Measurements from ENCODE around the gene PIP4P1. TPM values are rescaled to one million over a fixed set of nuclear protein-coding genes. Genes with fewer than 3 reads are reported as not detected.

Gene PIP4P1
- total and polyA plus RNA-seq, 10 of the 15 experiments (the other 5 are each of a cell fraction or from before 2014, with no cell fraction given), result 19.1 to 47.4 (median 39.7) TPM

DNA sequence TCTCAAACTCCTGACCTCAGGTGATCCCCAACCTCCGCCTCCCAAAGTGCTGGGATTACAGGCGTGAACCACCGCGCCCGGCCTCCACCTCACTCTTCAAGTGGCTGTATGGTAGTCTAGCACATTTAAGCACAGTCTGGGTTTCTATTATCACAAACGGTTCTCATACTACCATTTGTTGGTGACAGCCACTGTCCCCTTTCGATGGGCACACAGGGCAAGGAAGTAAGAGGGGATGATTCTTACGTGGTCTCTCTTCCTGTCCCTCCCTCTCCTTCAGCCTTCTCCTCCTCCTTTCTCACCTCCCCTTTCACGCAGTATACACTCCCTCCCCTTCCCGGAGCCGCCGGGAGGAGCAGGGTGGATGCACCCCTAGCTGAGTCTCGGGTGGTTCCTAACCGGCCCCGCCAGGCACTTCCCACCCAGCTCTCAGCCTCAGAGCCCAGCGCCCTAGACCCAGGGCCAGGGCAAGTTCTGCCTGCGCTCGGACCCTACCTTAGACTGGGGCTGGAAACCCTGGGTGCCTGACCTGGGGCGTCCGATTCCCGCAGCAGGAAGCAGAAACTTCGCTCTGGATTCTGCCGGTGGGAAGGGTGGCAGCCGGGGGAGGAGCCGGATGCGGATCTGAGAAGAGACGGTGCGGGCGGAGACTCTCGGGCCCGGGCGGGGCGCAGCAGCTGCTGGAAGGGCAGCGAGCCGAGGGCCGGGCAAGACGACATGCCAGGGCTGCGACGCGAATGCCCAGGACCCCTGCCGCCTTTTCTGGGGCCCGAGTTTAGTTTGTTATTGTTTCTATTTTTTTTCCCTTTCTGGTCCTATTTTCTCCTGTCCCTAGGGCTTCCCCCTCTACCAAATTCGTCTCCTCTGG is 48.1 kb downstream of the PIP4P1 start, which contains the start of gene TEP1 (continued):
- TF ChIP-seq, protein P1, sequence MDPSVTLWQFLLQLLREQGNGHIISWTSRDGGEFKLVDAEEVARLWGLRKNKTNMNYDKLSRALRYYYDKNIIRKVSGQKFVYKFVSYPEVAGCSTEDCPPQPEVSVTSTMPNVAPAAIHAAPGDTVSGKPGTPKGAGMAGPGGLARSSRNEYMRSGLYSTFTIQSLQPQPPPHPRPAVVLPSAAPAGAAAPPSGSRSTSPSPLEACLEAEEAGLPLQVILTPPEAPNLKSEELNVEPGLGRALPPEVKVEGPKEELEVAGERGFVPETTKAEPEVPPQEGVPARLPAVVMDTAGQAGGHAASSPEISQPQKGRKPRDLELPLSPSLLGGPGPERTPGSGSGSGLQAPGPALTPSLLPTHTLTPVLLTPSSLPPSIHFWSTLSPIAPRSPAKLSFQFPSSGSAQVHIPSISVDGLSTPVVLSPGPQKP (IDR thresholded peaks at IDR 0.05; ENCODE audit: low read depth, low read length), result 0 out of 2 replicates have a peak, but pooled peaks have one; percentile 24
- TF ChIP-seq HDAC2 (IDR thresholded peaks at IDR 0.05) (no peak), CHD1 (IDR thresholded peaks at IDR 0.05; ENCODE audit: low read depth, low read length) (no peak), MEF2A (IDR thresholded peaks at IDR 0.05; ENCODE audit: insufficient read depth, low read depth, low read length) (no peak), MEF2B (IDR thresholded peaks at IDR 0.05; ENCODE audit: partially characterized antibody, poor library complexity, severe bottlenecking) (no peak), POLR2A (IDR thresholded peaks at IDR 0.05; ENCODE audit: low read depth, low read length) (peak; percentile 71), SIN3A (IDR thresholded peaks at IDR 0.05; ENCODE audit: low read depth, low read length) (no peak; the same call in none of the 2 replicates), CBX3 (IDR thresholded peaks at IDR 0.05; ENCODE audit: borderline replicate concordance, low read depth) (no peak), POU2F2 (IDR thresholded peaks at IDR 0.05; ENCODE audit: borderline replicate concordance, low read depth, low read length) (no peak), CHD2 (IDR thresholded peaks at IDR 0.05; ENCODE audit: borderline replicate concordance, low read depth, low read length) (no peak), POLR2AphosphoS2 (IDR thresholded peaks at IDR 0.05; ENCODE audit: low read depth, low read length) (no peak), ZNF207 (IDR thresholded peaks at IDR 0.05; ENCODE audit: borderline replicate concordance) (no peak), EGR1 (IDR thresholded peaks at IDR 0.05; ENCODE audit: borderline replicate concordance in 1 of 2, low read depth in 2 of 2, low read length in 2 of 2) (0 out of 3 replicates have a peak, but pooled peaks of 1 of the 2 experiments have one; percentile 38), IKZF2 (IDR thresholded peaks at IDR 0.05) (peak; percentile 84 to 86), ZNF622 (IDR thresholded peaks at IDR 0.05) (no peak), ESRRA (IDR thresholded peaks at IDR 0.05; ENCODE audit: low read length) (0 out of 2 replicates have a peak, but pooled peaks have one; percentile 18), TBL1XR1 (IDR thresholded peaks at IDR 0.05; ENCODE audit: low read depth, low read length) (no peak; the same call in 1 of the 2 replicates), EED (IDR thresholded peaks at IDR 0.05; ENCODE audit: low read depth) (peak; percentile 69), FOXK2 (IDR thresholded peaks at IDR 0.05) (no peak), PAX5 (IDR thresholded peaks at IDR 0.05; ENCODE audit: borderline replicate concordance, low read depth, low read length) (no peak), KDM1A (IDR thresholded peaks at IDR 0.05; ENCODE audit: borderline replicate concordance) (no peak), SMAD1 (IDR thresholded peaks at IDR 0.05; ENCODE audit: low read depth, partially characterized antibody) (no peak), MYB (IDR thresholded peaks at IDR 0.05; ENCODE audit: borderline replicate concordance, low read depth, low read length) (no peak), RB1 (IDR thresholded peaks at IDR 0.05; ENCODE audit: borderline replicate concordance) (no peak), EZH2 (IDR thresholded peaks at IDR 0.05; ENCODE audit: borderline replicate concordance, control insufficient read depth, low read depth, low read length) (no peak), RAD51 (IDR thresholded peaks at IDR 0.05) (no peak), TARDBP (IDR thresholded peaks at IDR 0.05; ENCODE audit: borderline replicate concordance) (no peak), TCF12 (IDR thresholded peaks at IDR 0.05; ENCODE audit: low read depth, low read length) (peak; percentile 88; the same call in 1 of the 2 replicates), SREBF1 (IDR thresholded peaks at IDR 0.05; ENCODE audit: low read length) (no peak)
- TF ChIP-seq, protein P2, sequence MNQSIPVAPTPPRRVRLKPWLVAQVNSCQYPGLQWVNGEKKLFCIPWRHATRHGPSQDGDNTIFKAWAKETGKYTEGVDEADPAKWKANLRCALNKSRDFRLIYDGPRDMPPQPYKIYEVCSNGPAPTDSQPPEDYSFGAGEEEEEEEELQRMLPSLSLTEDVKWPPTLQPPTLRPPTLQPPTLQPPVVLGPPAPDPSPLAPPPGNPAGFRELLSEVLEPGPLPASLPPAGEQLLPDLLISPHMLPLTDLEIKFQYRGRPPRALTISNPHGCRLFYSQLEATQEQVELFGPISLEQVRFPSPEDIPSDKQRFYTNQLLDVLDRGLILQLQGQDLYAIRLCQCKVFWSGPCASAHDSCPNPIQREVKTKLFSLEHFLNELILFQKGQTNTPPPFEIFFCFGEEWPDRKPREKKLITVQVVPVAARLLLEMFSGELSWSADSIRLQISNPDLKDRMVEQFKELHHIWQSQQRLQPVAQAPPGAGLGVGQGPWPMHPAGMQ (IDR thresholded peaks at IDR 0.05; ENCODE audit: borderline replicate concordance), result no peak
